Measurements from ENCODE around the gene MAST4. TPM values are rescaled to one million over a fixed set of nuclear protein-coding genes. Genes with fewer than 3 reads are reported as not detected.

MAST4 gene
- total RNA-seq, 1 donor from 2014 or later: 20.9 TPM

- DNase-seq (ENCODE audit: low spot score): no peak
Observed at GRCh38 chr5:66603881-66604280, 7.7 kb downstream of the MAST4 start.

- no peak for DNase-seq (ENCODE audit: low spot score)
Observed at GRCh38 chr5:66606713-66607112, 10.5 kb downstream of the MAST4 start.

GRCh38 chr5:66608501-66608900 is 12.3 kb downstream of the MAST4 start:
- DNase-seq (ENCODE audit: low spot score): no peak

GRCh38 chr5:66609615-66610014 is 13.4 kb downstream of the MAST4 start:
- DNase-seq (ENCODE audit: low spot score): no peak

GRCh38 chr5:66612226-66612625 is 16.0 kb downstream of the MAST4 start:
- no peak for DNase-seq (ENCODE audit: low spot score)

GRCh38 chr5:66615136-66615535 is 18.9 kb downstream of the MAST4 start:
- DNase-seq (ENCODE audit: low spot score): no peak

- no peak for DNase-seq (ENCODE audit: low spot score)
Observed at GRCh38 chr5:66615894-66616293, 19.7 kb downstream of the MAST4 start.

- no peak for DNase-seq (ENCODE audit: low spot score)
Observed at GRCh38 chr5:66616520-66617225, 20.5 kb downstream of the MAST4 start.

GRCh38 chr5:66617226-66617861 is 21.2 kb downstream of the MAST4 start:
- DNase-seq (ENCODE audit: low spot score): no peak

- DNase-seq (ENCODE audit: low spot score): no peak
Observed at GRCh38 chr5:66617991-66618768, 22.0 kb downstream of the MAST4 start.

- no peak for DNase-seq (ENCODE audit: low spot score)
Observed at GRCh38 chr5:66620711-66621110, 24.5 kb downstream of the MAST4 start.

GRCh38 chr5:66621146-66621545 is 25.0 kb downstream of the MAST4 start:
- DNase-seq (ENCODE audit: low spot score): no peak

GRCh38 chr5:66621736-66622135 is 25.5 kb downstream of the MAST4 start:
- no peak for DNase-seq (ENCODE audit: low spot score)

GRCh38 chr5:66628561-66628960 is 32.4 kb downstream of the MAST4 start:
- DNase-seq (ENCODE audit: low spot score): peak; percentile 97

GRCh38 chr5:66629446-66629845 is 33.3 kb downstream of the MAST4 start:
- no peak for DNase-seq (ENCODE audit: low spot score)

GRCh38 chr5:66633754-66634153 is 37.6 kb downstream of the MAST4 start:
- no peak for DNase-seq (ENCODE audit: low spot score)

GRCh38 chr5:66634601-66635000 is 38.4 kb downstream of the MAST4 start:
- no peak for DNase-seq (ENCODE audit: low spot score)

GRCh38 chr5:66637994-66638393 is 41.8 kb downstream of the MAST4 start:
- no peak for DNase-seq (ENCODE audit: low spot score)

GRCh38 chr5:66639037-66639436 is 42.8 kb downstream of the MAST4 start:
- no peak for DNase-seq (ENCODE audit: low spot score)

- DNase-seq (ENCODE audit: low spot score): no peak
Observed at GRCh38 chr5:66642538-66642937, 46.3 kb downstream of the MAST4 start.

GRCh38 chr5:66643387-66643786 is 47.2 kb downstream of the MAST4 start:
- DNase-seq (ENCODE audit: low spot score): no peak

GRCh38 chr5:66644111-66644510 is 47.9 kb downstream of the MAST4 start:
- DNase-seq (ENCODE audit: low spot score): peak; percentile 71

GRCh38 chr5:66645039-66645438 is 48.8 kb downstream of the MAST4 start:
- DNase-seq (ENCODE audit: low spot score): no peak

Data from umbilical cord (tissue), 2 donors.